Right ventricle myocardium superior (tissue), 1 donor: ENCODE results near the gene KLK6. TPM values are rescaled to one million over a fixed set of nuclear protein-coding genes. Genes with fewer than 3 reads are reported as not detected.

Experiments used
- ATAC-seq: fragments of 200-7000 bp; cut with Tn5 transposase; one replicate; pipeline ENCODE4 v1.9.1; 2020; ENCODE audit warnings: mild to moderate bottlenecking; ENCODE audit not compliant: poor library complexity
- DNase-seq: peaks from one replicate; pipeline ENCODE4 v3.0.0-alpha.2; 2020
- intact Hi-C: fragments of 100-400 bp; cut with DNase I; formaldehyde crosslinking; loops from one replicate; pipeline ENCODE4 v1.11.2; 2022
- total RNA-seq: library from RNA; stranded (reverse); fragmentation: NEBNext Ultra II Directional; extraction: Animal tissue kit (Norgen Biotek cat#: 25700); gene quantifications from one replicate; pipeline ENCODE4 v1.2.1, GENCODE V29; 2021
- donor health status: DM: no; HTN: yes; CAD: no; lungs with severe emphysema.

Gene KLK6
- total RNA-seq, 1 donor from 2014 or later, result not detected

GRCh38 chr19:50922317-50922853 lies 47.0 kb downstream of the KLK6 start:
- peak; percentile 63 for DNase-seq
- peak; percentile 90 for ATAC-seq
- intact Hi-C loops, result loop anchor here (10.0 kb wide), 2 partner anchors 172 to 558 kb away; partner anchors contain the start of gene NAPSA

GRCh38 chr19:50921426-50922316 lies 47.7 kb downstream of the KLK6 start:
- intact Hi-C loops, result loop anchor here (10.0 kb wide), 2 partner anchors 173 to 557 kb away; partner anchors contain the start of gene NAPSA
- no peak for ATAC-seq
- DNase-seq, result no peak

- DNase-seq (no peak), ATAC-seq (no peak)
- intact Hi-C loops, result no loop called here
Observed at GRCh38 chr19:50916069-50916468, 53.3 kb downstream of the KLK6 start.

- intact Hi-C loops, result no loop called here
- ATAC-seq (no peak), DNase-seq (no peak)
Observed at GRCh38 chr19:50912727-50913716, 56.4 kb downstream of the KLK6 start.

- DNase-seq (no peak), ATAC-seq (no peak)
- intact Hi-C loops, result no loop called here
Observed at GRCh38 chr19:50912102-50912599, 57.2 kb downstream of the KLK6 start.

- DNase-seq (no peak), ATAC-seq (no peak)
- intact Hi-C loops, result no loop called here
Observed at GRCh38 chr19:50911206-50912101, 57.9 kb downstream of the KLK6 start, which contains the start of gene KLK4. Gene KLK4, minus strand, starts transcription at chr19:50911395. Its CDS starts 657 bp downstream, at chr19:50910738.

- ATAC-seq, result no peak
- intact Hi-C loops, result no loop called here
- no peak for DNase-seq
Observed at GRCh38 chr19:50910722-50911121, 58.7 kb downstream of the KLK6 start.

GRCh38 chr19:50909240-50910070 lies 59.9 kb downstream of the KLK6 start:
- intact Hi-C loops, result no loop called here
- ATAC-seq (no peak), DNase-seq (no peak)

Other genes starting within 250 kb of the KLK6 start
- 0.40 TPM for gene SHANK1, start 249.8 kb downstream of the KLK6 start, total RNA-seq
- gene CLEC11A, start 246.2 kb downstream of the KLK6 start, total RNA-seq, result 3.0 TPM
- gene GPR32, start 199.1 kb downstream of the KLK6 start, total RNA-seq, result not detected
- not detected for gene ACP4, start 179.2 kb downstream of the KLK6 start, total RNA-seq
- not detected for gene KLK1, start 145.8 kb downstream of the KLK6 start, total RNA-seq
- not detected for gene KLK15, start 136.0 kb downstream of the KLK6 start, total RNA-seq
- not detected for gene KLK3, start 114.7 kb downstream of the KLK6 start, total RNA-seq
- not detected for gene KLK2, start 96.2 kb downstream of the KLK6 start, total RNA-seq
- not detected for gene KLK4, start 58.2 kb downstream of the KLK6 start, total RNA-seq
- not detected for gene KLK5, start 16.6 kb downstream of the KLK6 start, total RNA-seq
- gene KLK7, start 14.3 kb upstream of the KLK6 start, total RNA-seq, result not detected
- gene KLK8, start 32.0 kb upstream of the KLK6 start, total RNA-seq, result not detected
- gene KLK10, start 50.1 kb upstream of the KLK6 start, total RNA-seq, result not detected
- not detected for gene KLK11, start 57.0 kb upstream of the KLK6 start, total RNA-seq
- not detected for gene KLK12, start 65.4 kb upstream of the KLK6 start, total RNA-seq
- not detected for gene KLK13, start 95.5 kb upstream of the KLK6 start, total RNA-seq
- 1.9 TPM for gene KLK14, start 113.3 kb upstream of the KLK6 start, total RNA-seq
- gene CTU1, start 138.8 kb upstream of the KLK6 start, total RNA-seq, result 4.9 TPM
- gene SIGLEC9, start 155.3 kb upstream of the KLK6 start, total RNA-seq, result 1.7 TPM
- gene SIGLEC7, start 172.7 kb upstream of the KLK6 start, total RNA-seq, result 0.97 TPM